Astrocyte (in vitro differentiated cells and primary cell): Measurements from ENCODE around the gene KRT72. TPM values are rescaled to one million over a fixed set of nuclear protein-coding genes. Genes with fewer than 3 reads are reported as not detected.

ENCODE experiments used
- DNase-seq: peaks from one replicate; pipeline ENCODE4 v3.0.0-alpha.2; 2010; ENCODE audit warnings: low read depth
- FAIRE-seq: peaks from 2 replicates; lab custom pipeline; 2011; peaks lifted over from hg19 to GRCh38; lab: Jason Lieb, UNC
- H2AFZ ChIP-seq: 2 replicates; pipeline ENCODE4 v1.6.0; 2012; ENCODE audit warnings: low read depth, low read length, inconsistent platforms
- H3K27ac ChIP-seq: 2 replicates; pipeline ENCODE4 v1.5.1; 2011; ENCODE audit warnings: low read depth, low read length, inconsistent platforms
- H3K27me3 ChIP-seq: 2 replicates; pipeline ENCODE4 v1.6.0; 2011; ENCODE audit warnings: low read length, inconsistent platforms; ENCODE audit not compliant: insufficient read depth
- H3K36me3 ChIP-seq: 2 replicates; pipeline ENCODE4 v1.5.1; 2011; ENCODE audit warnings: low read length, inconsistent platforms; ENCODE audit not compliant: insufficient read depth
- H3K4me1 ChIP-seq: 2 replicates; pipeline ENCODE4 v1.5.1; 2011; ENCODE audit warnings: low read length, inconsistent platforms; ENCODE audit not compliant: insufficient read depth
- H3K4me2 ChIP-seq: 2 replicates; pipeline ENCODE4 v1.6.0; 2012; ENCODE audit warnings: low read length, inconsistent platforms
- H3K4me3 ChIP-seq: 2 replicates; pipeline ENCODE4 v1.5.1; 2011; ENCODE audit warnings: low read depth, mild to moderate bottlenecking, low read length, inconsistent platforms; ENCODE audit not compliant: insufficient read depth
- H3K79me2 ChIP-seq: 2 replicates; pipeline ENCODE4 v1.6.0; 2012; ENCODE audit warnings: mild to moderate bottlenecking, low read length, inconsistent platforms; ENCODE audit not compliant: insufficient read depth
- H3K9ac ChIP-seq: 2 replicates; pipeline ENCODE4 v1.6.0; 2012; ENCODE audit warnings: mild to moderate bottlenecking, low read length, inconsistent platforms
- H3K9me3 ChIP-seq: 2 replicates; pipeline ENCODE4 v1.5.1; 2012; ENCODE audit warnings: low read depth, mild to moderate bottlenecking, low read length, inconsistent platforms; ENCODE audit not compliant: insufficient read depth
- H4K20me1 ChIP-seq: 2 replicates; pipeline ENCODE4 v1.6.0; 2012; ENCODE audit warnings: low read length, inconsistent platforms; ENCODE audit not compliant: insufficient read depth
- H3K27ac Mint-ChIP-seq: one replicate; pipeline ENCODE4 v1.8.0; 2021; ENCODE audit warnings: mild to moderate bottlenecking, mixed read lengths; ENCODE audit not compliant: unreplicated experiment
- H3K27me3 Mint-ChIP-seq: one replicate; pipeline ENCODE4 v1.8.0; 2021; ENCODE audit warnings: low read depth, mixed read lengths; ENCODE audit not compliant: unreplicated experiment
- H3K36me3 Mint-ChIP-seq: one replicate; pipeline ENCODE4 v1.8.0; 2021; ENCODE audit warnings: low read depth, mixed read lengths; ENCODE audit not compliant: unreplicated experiment
- H3K4me1 Mint-ChIP-seq: one replicate; pipeline ENCODE4 v1.8.0; 2021; ENCODE audit warnings: low read depth, mixed read lengths; ENCODE audit not compliant: unreplicated experiment
- H3K4me3 Mint-ChIP-seq: one replicate; pipeline ENCODE4 v1.8.0; 2021; ENCODE audit warnings: mild to moderate bottlenecking, moderate library complexity, mixed read lengths; ENCODE audit not compliant: unreplicated experiment
- H3K9me3 Mint-ChIP-seq: one replicate; pipeline ENCODE4 v1.8.0; 2021; ENCODE audit warnings: mild to moderate bottlenecking, mixed read lengths; ENCODE audit not compliant: unreplicated experiment
- EZH2 ChIP-seq: IDR thresholded peaks from 2 replicates; pipeline ENCODE4 v1.6.1; 2012; ENCODE audit warnings: mild to moderate bottlenecking, low read length, inconsistent platforms; ENCODE audit not compliant: insufficient read depth
- total RNA-seq: library from RNA; stranded (reverse); gene quantifications from 2 replicates; pipeline ENCODE4 v1.2.1, GENCODE V29; 2021
- TF ChIP-seq, protein P1 (sequence below): IDR thresholded peaks from 2 replicates; pipeline ENCODE4 v1.5.1; 2011; ENCODE audit warnings: low read depth, mild to moderate bottlenecking, inconsistent platforms, low read length, moderate library complexity; ENCODE audit not compliant: insufficient read depth

The KRT72 gene
- total RNA-seq, 1 donor from 2014 or later = not detected

DNA sequence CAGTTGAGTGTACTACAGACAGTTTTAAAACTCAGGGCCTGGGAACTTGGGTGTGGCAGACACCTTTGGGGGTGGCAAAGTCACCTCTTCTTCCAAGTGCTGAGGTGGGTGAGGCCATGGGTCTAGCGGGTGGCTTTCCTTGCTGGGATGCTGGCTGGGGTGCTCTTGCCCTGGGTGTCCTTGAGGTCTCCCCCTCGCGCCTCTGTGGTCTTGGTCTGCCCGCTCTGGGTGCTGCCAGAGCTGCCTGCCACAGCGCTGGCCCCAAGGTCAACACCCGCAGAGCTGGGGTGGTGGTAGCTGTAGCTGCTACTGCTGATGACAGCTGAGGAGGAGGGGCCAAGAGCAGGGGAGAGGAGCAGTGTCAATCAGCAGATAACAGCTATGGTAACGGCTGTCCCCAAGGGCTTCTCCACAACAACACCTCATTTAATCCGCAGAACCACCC, 34.4 kb downstream of the KRT72 start:
- Histone ChIP-seq H3K36me3 (no peaks in the 10 kb centered on the region), H3K9me3 (no peaks in the 10 kb centered on the region), H3K4me1 (no peaks in the 10 kb centered on the region), H3K79me2 (no peaks in the 10 kb centered on the region), H3K27ac (no peak overlapping the region), H3K27me3 (peaks cover 32% of the 10 kb centered on the region), H3K9ac (no peak overlapping the region), H3K4me3 (no peak overlapping the region), H2AFZ (no peak overlapping the region), H4K20me1 (no peaks in the 10 kb centered on the region), H3K4me2 (no peak overlapping the region)
- Mint-ChIP-seq H3K4me3 (no peak overlapping the region), H3K4me1 (no peaks in the 10 kb centered on the region), H3K36me3 (no peaks in the 10 kb centered on the region), H3K27ac (no peak overlapping the region), H3K9me3 (no peaks in the 10 kb centered on the region), H3K27me3 (peaks cover 76% of the 10 kb centered on the region)
- no peak for FAIRE-seq
- no peak for DNase-seq
- TF ChIP-seq, protein P1, sequence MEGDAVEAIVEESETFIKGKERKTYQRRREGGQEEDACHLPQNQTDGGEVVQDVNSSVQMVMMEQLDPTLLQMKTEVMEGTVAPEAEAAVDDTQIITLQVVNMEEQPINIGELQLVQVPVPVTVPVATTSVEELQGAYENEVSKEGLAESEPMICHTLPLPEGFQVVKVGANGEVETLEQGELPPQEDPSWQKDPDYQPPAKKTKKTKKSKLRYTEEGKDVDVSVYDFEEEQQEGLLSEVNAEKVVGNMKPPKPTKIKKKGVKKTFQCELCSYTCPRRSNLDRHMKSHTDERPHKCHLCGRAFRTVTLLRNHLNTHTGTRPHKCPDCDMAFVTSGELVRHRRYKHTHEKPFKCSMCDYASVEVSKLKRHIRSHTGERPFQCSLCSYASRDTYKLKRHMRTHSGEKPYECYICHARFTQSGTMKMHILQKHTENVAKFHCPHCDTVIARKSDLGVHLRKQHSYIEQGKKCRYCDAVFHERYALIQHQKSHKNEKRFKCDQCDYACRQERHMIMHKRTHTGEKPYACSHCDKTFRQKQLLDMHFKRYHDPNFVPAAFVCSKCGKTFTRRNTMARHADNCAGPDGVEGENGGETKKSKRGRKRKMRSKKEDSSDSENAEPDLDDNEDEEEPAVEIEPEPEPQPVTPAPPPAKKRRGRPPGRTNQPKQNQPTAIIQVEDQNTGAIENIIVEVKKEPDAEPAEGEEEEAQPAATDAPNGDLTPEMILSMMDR = no peak
- TF ChIP-seq EZH2 = no peak

DNA sequence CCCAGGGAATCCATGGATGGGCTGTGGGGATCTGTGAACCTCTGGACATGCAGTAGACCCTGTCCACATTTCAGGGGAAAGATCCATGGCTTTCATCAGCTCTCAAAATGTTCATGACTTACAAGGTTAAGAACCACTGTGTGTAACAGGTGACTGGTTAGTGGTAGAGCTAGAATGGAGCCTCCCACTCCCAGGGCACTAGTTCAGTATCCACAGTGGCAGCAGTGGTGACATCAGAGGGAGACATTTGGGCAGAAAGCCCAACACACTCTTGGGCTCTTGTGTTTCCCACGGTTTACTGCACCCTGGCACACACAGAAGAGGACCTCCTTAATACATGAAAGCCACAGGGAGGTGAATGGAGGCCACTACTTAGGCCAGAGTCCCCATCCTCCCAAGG, 36.7 kb downstream of the KRT72 start:
- H3K4me1 Mint-ChIP-seq = no peaks in the 10 kb centered on the region
- H3K9me3 ChIP-seq = no peaks in the 10 kb centered on the region
- H3K27ac ChIP-seq = no peak overlapping the region
- no peaks in the 10 kb centered on the region for H3K79me2 ChIP-seq
- H3K4me1 ChIP-seq = no peaks in the 10 kb centered on the region
- TF ChIP-seq, protein P1 = no peak
- no peak for TF ChIP-seq EZH2
- H3K36me3 ChIP-seq = no peaks in the 10 kb centered on the region
- DNase-seq = no peak
- no peak overlapping the region for H3K4me3 Mint-ChIP-seq
- no peaks in the 10 kb centered on the region for H3K36me3 Mint-ChIP-seq
- H4K20me1 ChIP-seq = no peaks in the 10 kb centered on the region
- peaks cover 3% of the 10 kb centered on the region for H3K9me3 Mint-ChIP-seq
- H3K27me3 Mint-ChIP-seq = peaks cover 72% of the 10 kb centered on the region
- no peak overlapping the region for H2AFZ ChIP-seq
- H3K4me3 ChIP-seq = no peak overlapping the region
- no peak overlapping the region for H3K9ac ChIP-seq
- H3K4me2 ChIP-seq = no peak overlapping the region
- no peak overlapping the region for H3K27ac Mint-ChIP-seq
- peaks cover 39% of the 10 kb centered on the region for H3K27me3 ChIP-seq
- FAIRE-seq = no peak

DNA sequence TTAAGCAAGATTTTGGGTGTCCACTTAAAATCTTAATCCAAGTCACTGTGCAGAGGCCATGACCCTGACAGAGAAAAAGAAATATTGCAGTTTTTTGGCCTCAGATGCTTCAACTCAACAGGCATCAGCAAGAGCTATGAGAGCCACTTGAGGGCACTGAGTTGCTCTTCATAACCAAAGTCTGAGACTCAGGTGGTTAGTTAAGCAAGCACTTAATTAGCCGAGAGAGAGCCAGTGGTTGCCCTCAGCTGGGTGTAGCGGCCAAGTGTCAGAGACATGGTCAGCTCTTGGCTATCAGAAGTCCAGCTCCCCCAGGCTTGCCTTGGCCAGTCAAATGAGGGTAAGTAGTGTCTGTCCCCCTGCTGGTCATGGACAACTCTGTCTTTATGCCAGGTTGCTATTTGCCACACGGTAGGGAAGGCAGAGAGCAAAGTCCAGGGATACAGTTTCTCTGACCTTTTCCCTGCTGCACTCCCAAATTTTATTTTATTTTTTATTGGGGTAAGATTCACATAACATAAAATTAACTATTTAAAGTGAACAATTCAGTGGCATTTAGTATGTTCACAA, 39.3 kb downstream of the KRT72 start:
- TF ChIP-seq, protein P1 = peak; percentile 8
- no peak for TF ChIP-seq EZH2
- no peak for FAIRE-seq
- H3K36me3 Mint-ChIP-seq = no peaks in the 10 kb centered on the region
- Histone ChIP-seq H3K9ac (no peak overlapping the region), H3K27ac (no peak overlapping the region), H3K36me3 (no peaks in the 10 kb centered on the region), H3K27me3 (peaks cover 33% of the 10 kb centered on the region), H3K4me3 (no peak overlapping the region), H3K4me1 (no peaks in the 10 kb centered on the region), H3K9me3 (no peaks in the 10 kb centered on the region), H3K4me2 (no peak overlapping the region), H2AFZ (no peak overlapping the region), H4K20me1 (no peaks in the 10 kb centered on the region), H3K79me2 (no peaks in the 10 kb centered on the region)
- H3K4me1 Mint-ChIP-seq = no peaks in the 10 kb centered on the region
- peaks cover 76% of the 10 kb centered on the region for H3K27me3 Mint-ChIP-seq
- H3K9me3 Mint-ChIP-seq = peaks cover 3% of the 10 kb centered on the region
- H3K27ac Mint-ChIP-seq = no peak overlapping the region
- DNase-seq = no peak
- H3K4me3 Mint-ChIP-seq = no peak overlapping the region
